Panc1 (cell line): ENCODE results near the gene WDR93.

Experiments used
- POLR2AphosphoS5 ChIP-seq: IDR thresholded peaks from 2 replicates; pipeline ENCODE4 v1.6.1; 2012; ENCODE audit warnings: mild to moderate bottlenecking, low read depth, low read length, moderate library complexity
- TCF7L2 ChIP-seq: IDR thresholded peaks from 2 replicates; pipeline ENCODE4 v1.6.1; 2011; ENCODE audit warnings: mild to moderate bottlenecking, low read depth, low read length, inconsistent platforms
- TF ChIP-seq, protein P1 (sequence below): fragments of 450-650 bp; IDR thresholded peaks from 2 replicates; pipeline ENCODE4 v1.5.1; 2017; ENCODE audit warnings: mild to moderate bottlenecking

DNA sequence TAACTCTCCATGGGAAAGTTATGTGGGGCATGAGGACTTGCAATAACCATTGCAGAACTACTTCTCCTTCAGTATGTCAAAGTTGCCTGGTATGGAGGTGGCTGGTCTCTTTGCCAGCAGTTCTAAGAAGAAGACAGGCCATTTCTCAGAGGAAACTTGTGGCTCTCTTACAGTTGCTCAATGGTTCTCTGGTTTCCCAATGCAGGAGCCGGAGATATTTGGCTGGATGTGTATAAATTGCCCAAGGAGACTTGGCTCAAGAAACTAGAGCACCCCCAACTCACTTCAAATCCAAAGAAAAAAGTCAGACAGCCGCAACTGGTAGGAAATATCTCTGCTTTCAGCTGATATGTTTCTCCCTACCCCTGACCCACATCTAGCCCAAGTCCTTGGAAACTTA lies 24.2 kb downstream of the WDR93 start:
- TF ChIP-seq, protein P1, sequence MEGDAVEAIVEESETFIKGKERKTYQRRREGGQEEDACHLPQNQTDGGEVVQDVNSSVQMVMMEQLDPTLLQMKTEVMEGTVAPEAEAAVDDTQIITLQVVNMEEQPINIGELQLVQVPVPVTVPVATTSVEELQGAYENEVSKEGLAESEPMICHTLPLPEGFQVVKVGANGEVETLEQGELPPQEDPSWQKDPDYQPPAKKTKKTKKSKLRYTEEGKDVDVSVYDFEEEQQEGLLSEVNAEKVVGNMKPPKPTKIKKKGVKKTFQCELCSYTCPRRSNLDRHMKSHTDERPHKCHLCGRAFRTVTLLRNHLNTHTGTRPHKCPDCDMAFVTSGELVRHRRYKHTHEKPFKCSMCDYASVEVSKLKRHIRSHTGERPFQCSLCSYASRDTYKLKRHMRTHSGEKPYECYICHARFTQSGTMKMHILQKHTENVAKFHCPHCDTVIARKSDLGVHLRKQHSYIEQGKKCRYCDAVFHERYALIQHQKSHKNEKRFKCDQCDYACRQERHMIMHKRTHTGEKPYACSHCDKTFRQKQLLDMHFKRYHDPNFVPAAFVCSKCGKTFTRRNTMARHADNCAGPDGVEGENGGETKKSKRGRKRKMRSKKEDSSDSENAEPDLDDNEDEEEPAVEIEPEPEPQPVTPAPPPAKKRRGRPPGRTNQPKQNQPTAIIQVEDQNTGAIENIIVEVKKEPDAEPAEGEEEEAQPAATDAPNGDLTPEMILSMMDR, result no peak
- no peak for TF ChIP-seq POLR2AphosphoS5
- no peak for TF ChIP-seq TCF7L2
